GM23248 (cell line): ENCODE measurements around the gene EYA4.

Experiments used
- EZH2 ChIP-seq: fragments of 200-600 bp; sonication (generic); IDR thresholded peaks from 2 replicates; pipeline ENCODE4 v1.6.1; 2018; ENCODE audit warnings: antibody characterized with exemption, mild to moderate bottlenecking; ENCODE audit not compliant: insufficient read depth, poor library complexity, severe bottlenecking
- EZH2phosphoT487 ChIP-seq: fragments of 200-600 bp; sonication (generic); IDR thresholded peaks from 2 replicates; pipeline ENCODE4 v1.6.1; 2018; ENCODE audit warnings: antibody characterized with exemption, moderate library complexity, mild to moderate bottlenecking, low read depth; ENCODE audit not compliant: insufficient read depth

DNA sequence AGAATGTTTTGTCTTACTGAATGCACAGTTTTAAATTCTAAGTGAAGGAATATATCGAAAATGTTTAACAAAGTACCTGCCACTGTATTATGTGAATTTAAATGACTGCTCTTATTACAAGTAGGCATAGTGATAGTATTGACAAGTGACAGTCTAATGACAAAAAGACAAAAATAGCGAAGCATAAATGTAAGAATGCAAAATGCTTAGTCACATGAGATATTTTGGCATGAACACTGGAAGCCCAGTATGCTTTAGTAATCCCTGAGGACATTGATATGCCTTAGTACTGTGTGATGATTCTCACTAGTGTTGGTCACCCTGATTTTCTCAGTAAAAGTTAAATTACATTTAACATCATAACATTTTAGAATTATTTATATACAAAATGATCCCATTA lies 153.5 kb downstream of the EYA4 start:
- TF ChIP-seq EZH2phosphoT487 (no peak), EZH2 (no peak)
